Smooth muscle cell (in vitro differentiated cells): ENCODE data around the gene ZNF691. TPM values are rescaled to one million over a fixed set of nuclear protein-coding genes. Genes with fewer than 3 reads are reported as not detected.

ENCODE experiments used
- DNase-seq: peaks from one replicate; lab custom pipeline; 2025; ENCODE audit not compliant: unreplicated experiment; lab: John Stamatoyannopoulos, UW
- H2AFZ ChIP-seq: fragments of 200-600 bp; sonication (generic); 2 replicates; pipeline ENCODE4 v1.6.0; 2016; ENCODE audit warnings: antibody characterized with exemption, low read depth, mild to moderate bottlenecking
- H3F3A ChIP-seq: fragments of 200-600 bp; sonication (generic); 2 replicates; pipeline ENCODE4 v1.6.0; 2017; ENCODE audit warnings: antibody characterized with exemption, low read depth
- H3K27ac ChIP-seq: fragments of 200-600 bp; sonication (generic); 2 replicates; pipeline ENCODE4 v1.5.1; 2016; ENCODE audit warnings: low read depth, mild to moderate bottlenecking
- H3K27me3 ChIP-seq: fragments of 200-600 bp; sonication (generic); 2 replicates; pipeline ENCODE4 v1.6.1; 2016; ENCODE audit warnings: low read depth, mild to moderate bottlenecking
- H3K36me3 ChIP-seq: fragments of 200-600 bp; sonication (generic); 2 replicates; pipeline ENCODE4 v1.5.1; 2016; ENCODE audit warnings: low read depth
- H3K4me1 ChIP-seq: fragments of 200-600 bp; sonication (generic); 2 replicates; pipeline ENCODE4 v1.5.1; 2016; ENCODE audit warnings: low read depth
- H3K4me2 ChIP-seq: fragments of 200-600 bp; sonication (generic); 2 replicates; pipeline ENCODE4 v1.6.0; 2016; ENCODE audit warnings: mild to moderate bottlenecking
- H3K4me3 ChIP-seq: fragments of 200-600 bp; sonication (generic); 2 replicates; pipeline ENCODE4 v1.5.1; 2016; ENCODE audit warnings: mild to moderate bottlenecking
- H3K79me2 ChIP-seq: fragments of 200-600 bp; sonication (generic); 2 replicates; pipeline ENCODE4 v1.6.0; 2016; ENCODE audit warnings: low read depth, mild to moderate bottlenecking
- H3K9ac ChIP-seq: fragments of 200-600 bp; sonication (generic); 2 replicates; pipeline ENCODE4 v1.6.0; 2016; ENCODE audit warnings: low read depth
- H3K9me3 ChIP-seq: fragments of 200-600 bp; sonication (generic); replicated peaks from 2 replicates; pipeline ENCODE4 v1.5.1; 2016; ENCODE audit warnings: low read depth
- H4K20me1 ChIP-seq: fragments of 200-600 bp; sonication (generic); 2 replicates; pipeline ENCODE4 v1.6.0; 2016; ENCODE audit warnings: low read depth
- CTCF ChIP-seq: fragments of 200-600 bp; sonication (generic); IDR thresholded peaks from 2 replicates; pipeline ENCODE4 v1.5.1; 2017; ENCODE audit warnings: borderline replicate concordance, mild to moderate bottlenecking, antibody characterized with exemption; ENCODE audit not compliant: insufficient read depth, poor library complexity, severe bottlenecking
- WGBS: methylation state at CpG from one replicate; pipeline ENCODE4 v1.1.7; 2016; ENCODE audit warnings: low lambda C conversion rate; 5-methylcytosine and 5-hydroxymethylcytosine counted together
- polyA plus RNA-seq: library from polyadenylated mRNA; unstranded; fragments of >200 nt; fragmentation: Nextera tagmentation; extraction: Ambion mirVana; gene quantifications from 2 replicates; pipeline ENCODE4 v1.2.1, GENCODE V29; 2016
- total RNA-seq: library from RNA; depleted of rRNA; stranded (reverse); fragments of >200 nt; gene quantifications from 2 replicates; pipeline ENCODE4 v1.2.3, GENCODE V29; 2014

Gene ZNF691
- 4.2 and 7.2 TPM in 2 replicates for total RNA-seq
- polyA plus RNA-seq, result 4.8 and 10.2 TPM in 2 replicates

- H3K4me1 ChIP-seq, result peaks cover 14% of the 10 kb centered on the region
- H2AFZ ChIP-seq, result peak within 1 kb of the TSS; percentile 92
- H4K20me1 ChIP-seq, result no peaks in the 10 kb centered on the region
- no peaks in the 10 kb centered on the region for H3K9me3 ChIP-seq
- peak within 1 kb of the TSS; percentile 81 for H3K4me3 ChIP-seq
- peak; percentile 57 for DNase-seq
- H3K9ac ChIP-seq, result peak within 1 kb of the TSS; percentile 60
- H3K4me2 ChIP-seq, result peak within 1 kb of the TSS; percentile 97
- TF ChIP-seq CTCF, result peak; percentile 9
- under 1% methylated on average over 48 of the region's 50 CpGs for WGBS
- no peak within 1 kb of the TSS for H3K27ac ChIP-seq
- no peaks in the 10 kb centered on the region for H3K27me3 ChIP-seq
- no peaks in the 10 kb centered on the region for H3F3A ChIP-seq
- H3K36me3 ChIP-seq, result peaks cover 19% of the 10 kb centered on the region
- peaks cover 14% of the 10 kb centered on the region for H3K79me2 ChIP-seq
Measured at GRCh38 chr1:42846257-42847110, at the start of gene ZNF691. Gene ZNF691 (plus strand): TSS chr1:42846613. CDS start chr1:42849659, 3,046 bp downstream.

GRCh38 chr1:42797414-42797813 lies 49.0 kb upstream of the ZNF691 start:
- Histone ChIP-seq H3K27me3 (no peaks in the 10 kb centered on the region), H4K20me1 (no peaks in the 10 kb centered on the region), H3K4me1 (no peaks in the 10 kb centered on the region), H3K27ac (no peak overlapping the region), H3K9me3 (no peaks in the 10 kb centered on the region), H3K4me3 (no peak overlapping the region), H3K36me3 (no peaks in the 10 kb centered on the region), H3F3A (no peaks in the 10 kb centered on the region), H2AFZ (no peak overlapping the region), H3K4me2 (no peak overlapping the region), H3K9ac (no peak overlapping the region), H3K79me2 (no peaks in the 10 kb centered on the region)
- no peak for DNase-seq
- TF ChIP-seq CTCF, result no peak
- 86% methylated on average over 3 of the region's 3 CpGs for WGBS

GRCh38 chr1:42797979-42798378 lies 48.4 kb upstream of the ZNF691 start:
- H3K9me3 ChIP-seq, result no peaks in the 10 kb centered on the region
- H3K4me3 ChIP-seq, result no peak overlapping the region
- H3K9ac ChIP-seq, result no peak overlapping the region
- no peaks in the 10 kb centered on the region for H3F3A ChIP-seq
- 92% methylated on average over 5 of the region's 5 CpGs for WGBS
- H3K4me2 ChIP-seq, result no peak overlapping the region
- H3K27ac ChIP-seq, result no peak overlapping the region
- no peak for TF ChIP-seq CTCF
- no peak for DNase-seq
- no peaks in the 10 kb centered on the region for H3K4me1 ChIP-seq
- H4K20me1 ChIP-seq, result no peaks in the 10 kb centered on the region
- no peaks in the 10 kb centered on the region for H3K79me2 ChIP-seq
- H2AFZ ChIP-seq, result no peak overlapping the region
- H3K36me3 ChIP-seq, result no peaks in the 10 kb centered on the region
- no peaks in the 10 kb centered on the region for H3K27me3 ChIP-seq
